ENCODE data around the gene NRF1.
"Not testable (repeated sequence)": the region's sequence is repeated elsewhere in the genome, so short reads cannot be mapped to it uniquely, and the experiment has no call there.

GRCh38 chr7:129566323-129566722 is 45.2 kb upstream of the NRF1 start:
- TF ChIP-seq CTCF (conservative IDR thresholded peaks at IDR 0.05); EZH2 (IDR thresholded peaks at IDR 0.05; ENCODE audit: low read depth): not testable (repeated sequence)

Data from PC-9 (cell line).